ENCODE measurements around the gene USP14. TPM values are rescaled to one million over a fixed set of nuclear protein-coding genes. Genes with fewer than 3 reads are reported as not detected.
"Not testable (repeated sequence)": the region's sequence is repeated elsewhere in the genome, so short reads cannot be mapped to it uniquely, and the experiment has no call there.

Gene USP14
- total RNA-seq, 1 donor from 2014 or later = 60.1 TPM

DNA sequence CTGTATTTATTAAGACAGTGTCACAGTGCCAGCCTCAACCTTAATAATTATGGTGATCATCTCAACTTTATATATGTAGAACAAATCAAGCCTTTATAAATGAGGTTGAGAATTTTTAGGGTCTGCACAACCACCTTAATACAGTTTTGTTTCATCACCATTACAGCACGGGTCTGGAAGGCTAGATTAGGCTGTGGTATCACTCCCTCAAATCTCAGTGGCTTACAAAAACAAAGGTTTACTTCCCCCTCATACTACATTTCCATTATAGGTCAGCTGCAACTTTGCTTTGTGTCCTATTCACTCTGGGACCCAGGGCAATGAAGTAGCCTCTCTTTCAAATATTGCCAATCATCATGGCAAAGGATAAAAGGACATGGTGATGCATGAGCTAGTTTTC lies 23.3 kb upstream of the USP14 start:
- no peaks in the 10 kb centered on the region for H3K9me3 Mint-ChIP-seq (ENCODE audit: unreplicated experiment)
- H3K4me1 Mint-ChIP-seq (ENCODE audit: unreplicated experiment) = no peaks in the 10 kb centered on the region
- H3K4me3 Mint-ChIP-seq (ENCODE audit: unreplicated experiment) = no peak overlapping the region
- no peaks in the 10 kb centered on the region for H3K27me3 Mint-ChIP-seq (ENCODE audit: unreplicated experiment)
- TF ChIP-seq, protein P1, sequence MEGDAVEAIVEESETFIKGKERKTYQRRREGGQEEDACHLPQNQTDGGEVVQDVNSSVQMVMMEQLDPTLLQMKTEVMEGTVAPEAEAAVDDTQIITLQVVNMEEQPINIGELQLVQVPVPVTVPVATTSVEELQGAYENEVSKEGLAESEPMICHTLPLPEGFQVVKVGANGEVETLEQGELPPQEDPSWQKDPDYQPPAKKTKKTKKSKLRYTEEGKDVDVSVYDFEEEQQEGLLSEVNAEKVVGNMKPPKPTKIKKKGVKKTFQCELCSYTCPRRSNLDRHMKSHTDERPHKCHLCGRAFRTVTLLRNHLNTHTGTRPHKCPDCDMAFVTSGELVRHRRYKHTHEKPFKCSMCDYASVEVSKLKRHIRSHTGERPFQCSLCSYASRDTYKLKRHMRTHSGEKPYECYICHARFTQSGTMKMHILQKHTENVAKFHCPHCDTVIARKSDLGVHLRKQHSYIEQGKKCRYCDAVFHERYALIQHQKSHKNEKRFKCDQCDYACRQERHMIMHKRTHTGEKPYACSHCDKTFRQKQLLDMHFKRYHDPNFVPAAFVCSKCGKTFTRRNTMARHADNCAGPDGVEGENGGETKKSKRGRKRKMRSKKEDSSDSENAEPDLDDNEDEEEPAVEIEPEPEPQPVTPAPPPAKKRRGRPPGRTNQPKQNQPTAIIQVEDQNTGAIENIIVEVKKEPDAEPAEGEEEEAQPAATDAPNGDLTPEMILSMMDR (IDR thresholded peaks at IDR 0.05; ENCODE audit: unreplicated experiment) = no peak
- H3K27ac Mint-ChIP-seq (ENCODE audit: unreplicated experiment) = no peak overlapping the region
- DNase-seq (ENCODE audit: low spot score) = no peak
- H3K36me3 Mint-ChIP-seq (ENCODE audit: low read depth, unreplicated experiment) = no peaks in the 10 kb centered on the region

DNA sequence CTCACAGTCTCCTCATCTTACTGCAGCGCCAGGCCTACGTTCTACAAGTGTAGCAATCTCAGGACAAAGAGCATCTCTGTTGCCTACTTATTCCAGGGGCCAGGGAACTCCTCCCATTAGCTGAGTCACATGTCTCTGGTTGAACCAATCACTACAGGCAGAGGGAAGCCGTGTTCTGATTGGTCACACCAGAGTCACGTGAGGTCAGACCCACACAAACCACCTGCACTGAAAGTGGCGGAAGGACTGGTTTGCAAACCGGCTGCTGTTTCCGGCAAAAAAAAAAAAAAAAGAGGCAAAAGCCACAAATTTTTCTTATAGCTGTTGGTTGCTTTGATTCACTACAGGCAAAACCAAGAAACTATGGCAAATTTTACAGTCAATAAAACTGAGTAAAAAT lies 21.9 kb upstream of the USP14 start:
- H3K4me1 Mint-ChIP-seq (ENCODE audit: unreplicated experiment) = no peaks in the 10 kb centered on the region
- H3K36me3 Mint-ChIP-seq (ENCODE audit: low read depth, unreplicated experiment) = no peaks in the 10 kb centered on the region
- no peak overlapping the region for H3K27ac Mint-ChIP-seq (ENCODE audit: unreplicated experiment)
- DNase-seq (ENCODE audit: low spot score) = no peak
- TF ChIP-seq, protein P1 (IDR thresholded peaks at IDR 0.05; ENCODE audit: unreplicated experiment) = no peak
- H3K27me3 Mint-ChIP-seq (ENCODE audit: unreplicated experiment) = no peaks in the 10 kb centered on the region
- no peak overlapping the region for H3K4me3 Mint-ChIP-seq (ENCODE audit: unreplicated experiment)
- no peaks in the 10 kb centered on the region for H3K9me3 Mint-ChIP-seq (ENCODE audit: unreplicated experiment)

DNA sequence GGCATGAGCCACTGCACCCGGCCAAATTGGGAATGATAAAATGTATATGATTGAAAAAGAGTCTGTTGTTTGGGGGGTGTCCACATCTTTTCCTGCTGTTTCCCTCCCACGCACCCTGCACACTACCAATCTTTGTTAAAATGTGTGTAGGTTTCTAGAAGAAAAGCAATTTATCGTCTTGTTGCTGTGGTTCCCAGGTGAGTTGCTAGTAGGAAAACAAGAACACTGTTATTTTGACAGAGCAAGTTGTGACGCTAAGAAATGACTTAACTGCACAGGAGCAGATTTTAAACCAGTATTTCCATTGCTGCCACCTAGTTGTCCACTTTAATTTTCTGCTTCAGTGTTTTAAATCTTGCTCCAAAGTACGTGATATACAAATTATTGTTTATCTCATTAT lies 21.0 kb upstream of the USP14 start:
- TF ChIP-seq, protein P1 (IDR thresholded peaks at IDR 0.05; ENCODE audit: unreplicated experiment) = no peak
- DNase-seq (ENCODE audit: low spot score) = no peak
- Mint-ChIP-seq H3K36me3 (ENCODE audit: low read depth, unreplicated experiment) (no peaks in the 10 kb centered on the region), H3K9me3 (ENCODE audit: unreplicated experiment) (no peaks in the 10 kb centered on the region), H3K4me1 (ENCODE audit: unreplicated experiment) (no peaks in the 10 kb centered on the region), H3K27me3 (ENCODE audit: unreplicated experiment) (peaks cover 3% of the 10 kb centered on the region), H3K4me3 (ENCODE audit: unreplicated experiment) (no peak overlapping the region), H3K27ac (ENCODE audit: unreplicated experiment) (no peak overlapping the region)

DNA sequence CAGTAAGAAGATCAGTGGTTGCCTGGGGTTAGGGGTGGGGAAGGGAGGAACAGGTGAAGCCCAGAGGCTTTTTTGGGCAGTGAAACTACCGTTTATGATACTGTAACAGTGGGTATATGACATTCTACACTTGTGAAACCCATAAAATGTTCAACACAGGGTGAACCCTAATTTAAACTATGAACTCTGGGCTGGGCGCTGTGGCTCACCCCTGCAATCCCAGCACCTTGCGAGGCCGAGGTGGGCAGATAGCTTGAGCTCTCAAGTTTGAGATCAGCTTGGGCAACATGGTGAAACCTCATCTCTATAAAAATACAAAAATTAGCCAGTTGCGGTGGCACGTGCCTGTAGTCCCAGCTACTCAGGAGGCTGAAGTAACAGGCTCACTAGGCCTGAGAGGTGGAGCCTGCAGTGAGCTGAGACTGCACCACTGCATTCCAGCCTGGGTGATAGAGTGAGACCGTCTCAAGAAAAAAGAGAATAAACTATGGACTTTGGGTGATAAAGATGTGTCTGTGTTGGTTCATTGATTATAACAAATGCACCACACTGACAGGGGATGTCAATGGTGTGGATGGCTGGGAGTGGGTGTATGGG lies 17.6 kb upstream of the USP14 start:
- H3K9me3 Mint-ChIP-seq (ENCODE audit: unreplicated experiment) = no peaks in the 10 kb centered on the region
- H3K4me3 Mint-ChIP-seq (ENCODE audit: unreplicated experiment) = no peak overlapping the region
- H3K27ac Mint-ChIP-seq (ENCODE audit: unreplicated experiment) = no peak overlapping the region
- peaks cover 3% of the 10 kb centered on the region for H3K27me3 Mint-ChIP-seq (ENCODE audit: unreplicated experiment)
- DNase-seq (ENCODE audit: low spot score) = no peak
- no peaks in the 10 kb centered on the region for H3K4me1 Mint-ChIP-seq (ENCODE audit: unreplicated experiment)
- TF ChIP-seq, protein P1 (IDR thresholded peaks at IDR 0.05; ENCODE audit: unreplicated experiment) = no peak
- no peaks in the 10 kb centered on the region for H3K36me3 Mint-ChIP-seq (ENCODE audit: low read depth, unreplicated experiment)

DNA sequence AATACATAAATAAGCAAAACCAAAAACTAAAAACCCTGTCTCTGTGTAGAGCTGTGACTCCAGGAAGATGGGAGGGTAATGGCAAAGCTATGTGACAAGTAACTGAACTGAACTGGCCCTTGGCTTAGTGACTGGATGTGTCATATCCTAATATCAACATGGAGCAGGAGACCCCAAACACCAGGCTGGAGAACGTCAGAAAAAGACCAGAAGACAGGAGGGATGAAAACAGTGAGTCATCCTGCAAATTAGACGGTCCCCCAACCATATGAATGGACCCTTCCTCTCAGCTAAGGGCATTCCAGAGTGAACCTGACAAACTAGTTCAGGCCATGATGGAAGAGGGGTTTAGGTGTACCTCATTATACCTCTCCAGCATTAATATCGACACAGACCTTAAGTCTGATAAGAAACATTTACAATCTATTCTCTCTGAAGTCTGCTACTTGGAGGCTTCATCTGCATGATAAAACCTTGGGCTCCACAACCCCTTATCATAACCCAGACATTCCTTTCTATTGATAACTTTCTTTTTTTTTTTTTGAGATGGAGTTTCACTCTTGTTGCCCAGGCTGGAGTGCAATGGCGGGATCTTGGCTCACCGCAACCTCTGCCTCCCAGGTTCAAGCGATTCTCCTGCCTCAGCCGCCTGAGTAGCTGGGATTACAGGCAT lies 15.6 kb upstream of the USP14 start:
- H3K4me3 Mint-ChIP-seq (ENCODE audit: unreplicated experiment); DNase-seq (ENCODE audit: low spot score); H3K9me3 Mint-ChIP-seq (ENCODE audit: unreplicated experiment); H3K4me1 Mint-ChIP-seq (ENCODE audit: unreplicated experiment); H3K27me3 Mint-ChIP-seq (ENCODE audit: unreplicated experiment); H3K27ac Mint-ChIP-seq (ENCODE audit: unreplicated experiment); H3K36me3 Mint-ChIP-seq (ENCODE audit: low read depth, unreplicated experiment): not testable (repeated sequence)
